Lung microvascular endothelial cell (primary cell): ENCODE data around the gene POTEB2. TPM values are rescaled to one million over a fixed set of nuclear protein-coding genes. Genes with fewer than 3 reads are reported as not detected.
"Not testable (repeated sequence)": the region's sequence is repeated elsewhere in the genome, so short reads cannot be mapped to it uniquely, and the experiment has no call there.

ENCODE experiments used
- DNase-seq, 2 donors: peaks; one replicate each; pipeline versions ENCODE4 v3.0.0 to v3.0.0-alpha.2; 2010; ENCODE audit warnings: low read depth in 2 of 2
- total RNA-seq: library from RNA; depleted of rRNA; stranded (reverse); fragments of >200 nt; gene quantifications from 2 replicates; pipeline ENCODE4 v1.2.1, GENCODE V29; 2014

The POTEB2 gene
- not detected in 2 replicates for total RNA-seq

- not testable (repeated sequence) for DNase-seq
Observed at GRCh38 chr15:20866214-20866613, at the start of gene POTEB2. TSS of gene POTEB2 (minus strand) at chr15:20866314. CDS start at chr15:20866281, 33 bp downstream.

GRCh38 chr15:20879916-20880315, 13.8 kb upstream of the POTEB2 start:
- not testable (repeated sequence) for DNase-seq

- not testable (repeated sequence) for DNase-seq
Observed at GRCh38 chr15:20878464-20878863, 12.3 kb upstream of the POTEB2 start.

GRCh38 chr15:20877819-20878218, 11.7 kb upstream of the POTEB2 start:
- not testable (repeated sequence) for DNase-seq
